Hematopoietic multipotent progenitor cell treated with erythropoietin and hydrocortisone succinate and interleukin-3 and kit ligand, for 6 days (in vitro differentiated cells): Measurements from ENCODE around the gene KDM3A.
A peak's percentile ranks its signal among the peaks of the same experiment; 100 is the strongest.
"Not testable (repeated sequence)": the region's sequence is repeated elsewhere in the genome, so short reads cannot be mapped to it uniquely, and the experiment has no call there.

Source experiments
- DNase-seq: peaks from one replicate; pipeline ENCODE4 v3.0.0-alpha.2; 2015

KDM3A gene

DNA sequence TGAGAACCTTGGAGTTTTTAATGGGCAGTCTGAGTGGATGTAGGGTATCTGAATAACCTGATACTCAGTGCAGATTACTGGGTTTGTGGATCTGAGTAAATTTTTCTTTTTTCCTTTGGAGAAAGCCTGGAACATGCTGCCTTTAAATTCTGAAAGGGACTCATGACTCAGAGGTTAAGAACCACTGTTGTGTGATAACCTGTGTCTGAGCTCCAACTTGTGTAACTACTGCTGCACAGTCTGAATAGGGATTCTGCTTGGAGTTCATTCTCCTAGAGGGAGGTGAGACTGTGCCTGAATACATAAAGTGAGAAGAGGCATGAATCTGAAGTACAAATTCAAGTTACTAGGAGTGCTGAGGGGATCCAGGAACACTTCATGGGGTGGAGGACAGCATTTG lies 36.2 kb downstream of the KDM3A start:
- no peak for DNase-seq

DNA sequence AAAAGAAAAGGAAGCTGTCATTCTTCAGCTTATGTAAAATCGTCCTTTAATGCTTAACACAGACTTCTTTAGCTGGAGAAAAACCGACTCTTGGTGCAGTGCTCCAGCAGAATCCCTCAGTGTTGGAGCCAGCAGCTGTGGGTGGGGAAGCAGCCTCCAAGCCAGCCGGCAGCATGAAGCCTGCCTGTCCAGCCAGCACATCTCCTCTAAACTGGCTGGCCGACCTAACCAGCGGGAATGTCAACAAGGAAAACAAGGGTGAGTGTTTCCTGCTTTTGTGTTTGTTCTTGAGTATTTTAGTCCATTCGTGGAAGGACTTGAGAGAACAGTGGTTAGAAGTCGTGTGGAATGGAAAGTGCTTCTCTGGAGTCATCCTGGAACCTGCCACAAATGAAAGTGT lies 38.9 kb downstream of the KDM3A start:
- DNase-seq: no peak

DNA sequence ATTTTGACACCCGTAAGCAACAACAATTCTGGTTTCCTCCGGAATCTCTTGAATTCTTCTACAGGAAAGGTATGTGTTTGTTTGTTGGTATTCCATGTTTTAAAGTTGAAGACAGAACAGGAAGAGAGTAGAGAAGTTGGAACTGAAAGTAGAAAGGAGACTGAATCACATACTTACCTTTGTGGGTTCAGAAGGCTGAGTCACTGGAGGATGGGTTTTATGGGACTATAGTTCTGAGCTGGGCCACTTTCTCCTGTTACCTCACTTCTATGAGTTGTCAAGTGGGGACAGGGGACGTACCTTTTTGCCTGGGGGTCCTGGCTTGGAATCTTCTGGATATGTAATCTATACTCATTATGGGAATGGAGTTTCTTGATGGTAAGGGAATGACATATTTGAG lies 40.9 kb downstream of the KDM3A start:
- no peak for DNase-seq

DNA sequence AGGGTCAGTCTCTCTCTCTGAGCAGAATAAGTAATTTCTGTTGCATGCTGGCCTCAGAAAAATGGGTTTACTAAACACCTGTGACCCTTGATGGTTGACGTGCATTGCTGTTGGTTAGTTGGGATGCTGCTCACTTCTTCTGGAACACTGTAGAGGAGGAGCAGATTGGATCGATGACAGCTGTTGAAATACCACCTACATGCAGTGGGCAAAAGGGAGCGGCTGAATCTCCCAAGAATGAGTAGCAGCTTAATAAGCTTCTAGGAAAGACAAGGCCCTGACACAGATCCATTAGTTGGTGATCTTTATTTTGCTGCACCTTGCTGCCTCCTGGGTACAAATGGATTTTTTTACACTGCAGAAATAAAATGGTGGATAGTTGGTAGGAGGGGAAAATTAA lies 43.2 kb downstream of the KDM3A start:
- DNase-seq: no peak

DNA sequence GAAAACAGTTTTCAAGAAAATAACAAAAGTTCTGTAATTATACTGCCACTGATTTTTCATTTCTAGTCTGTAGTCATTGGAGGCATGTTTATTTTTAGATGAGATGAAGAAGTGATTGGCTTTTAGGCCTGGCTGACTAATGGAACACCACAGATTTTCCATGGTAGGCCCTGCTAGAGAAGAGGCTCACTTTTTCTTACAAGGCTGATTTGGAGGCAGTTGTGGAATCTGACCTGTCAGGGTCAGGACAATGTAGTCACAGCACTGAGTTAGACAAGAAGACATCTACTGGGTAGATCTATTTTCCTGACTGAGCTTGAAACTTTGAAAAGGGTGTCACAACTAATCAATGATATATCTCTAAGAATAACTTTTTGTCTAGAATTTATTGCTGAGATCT lies 43.9 kb downstream of the KDM3A start:
- DNase-seq: no peak

DNA sequence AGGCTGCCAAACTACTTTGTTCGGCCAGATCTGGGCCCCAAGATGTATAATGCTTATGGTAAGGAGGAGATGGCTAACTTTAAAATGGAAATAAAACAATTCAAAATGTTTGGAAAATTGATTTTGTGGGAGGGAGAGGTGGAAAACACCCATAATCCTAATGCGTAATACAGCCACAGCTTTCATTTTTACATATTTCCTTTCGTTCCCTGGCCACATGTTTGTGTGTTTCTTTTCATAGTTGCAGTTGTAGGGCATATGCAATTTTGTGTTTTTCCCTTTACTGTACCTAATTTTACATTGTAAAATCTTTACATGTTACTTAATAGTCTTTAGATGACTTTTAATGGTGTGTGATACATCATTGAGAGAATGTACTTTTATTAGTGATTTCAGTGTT lies 44.6 kb downstream of the KDM3A start:
- DNase-seq: no peak

DNA sequence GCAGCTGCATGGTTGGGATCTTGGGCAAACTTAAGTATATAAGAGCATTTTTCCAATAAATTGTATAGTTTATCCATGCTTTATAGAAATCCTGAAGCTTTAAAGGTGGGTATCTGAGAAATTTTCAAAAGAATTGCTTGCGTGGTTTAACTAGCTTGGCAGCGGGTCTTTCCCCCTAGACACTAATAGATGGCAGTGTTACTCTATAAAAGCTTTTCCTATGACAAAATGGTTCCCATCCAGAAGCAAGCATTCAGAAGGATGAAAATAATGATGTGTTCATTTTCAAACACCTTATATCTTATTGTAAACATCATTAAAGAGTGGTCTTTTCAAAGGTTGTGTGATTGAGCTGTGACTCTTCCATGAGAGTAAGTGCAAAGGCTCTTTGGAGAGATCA lies 45.9 kb downstream of the KDM3A start:
- DNase-seq: peak; percentile 14

DNA sequence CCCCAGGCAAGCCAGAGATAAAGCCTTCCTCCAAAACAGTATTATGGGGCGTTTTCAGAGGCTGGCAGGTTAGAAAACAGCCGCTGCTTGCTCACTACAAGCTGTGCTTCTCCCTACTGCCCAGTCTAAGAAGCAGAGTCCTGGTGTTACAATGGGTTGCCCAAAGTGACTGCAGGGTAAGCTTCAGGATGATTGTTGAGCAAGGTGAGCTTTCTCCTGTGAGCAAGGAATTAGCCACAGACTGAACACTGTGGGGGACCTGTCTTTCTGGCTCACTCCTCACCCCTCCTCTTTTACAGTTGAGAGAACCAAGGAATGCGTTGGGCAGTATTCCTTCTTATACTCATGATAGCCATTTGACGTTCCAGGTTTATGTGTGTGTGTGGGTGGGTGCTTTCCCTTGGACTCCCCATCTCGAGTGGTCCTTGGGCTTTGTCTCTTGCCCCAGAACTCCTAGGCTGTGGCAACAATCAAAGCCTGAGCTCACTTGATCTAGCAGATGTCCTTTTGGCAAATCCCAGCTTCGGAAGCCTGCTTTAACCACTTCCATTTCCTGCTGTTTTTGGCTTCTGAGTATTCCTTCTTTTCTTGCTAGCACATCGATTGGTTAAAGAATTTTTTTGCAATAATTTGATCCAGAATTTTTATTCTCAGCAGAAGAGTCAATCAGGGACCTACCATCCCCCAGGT lies 47.5 kb downstream of the KDM3A start:
- DNase-seq: no peak

DNA sequence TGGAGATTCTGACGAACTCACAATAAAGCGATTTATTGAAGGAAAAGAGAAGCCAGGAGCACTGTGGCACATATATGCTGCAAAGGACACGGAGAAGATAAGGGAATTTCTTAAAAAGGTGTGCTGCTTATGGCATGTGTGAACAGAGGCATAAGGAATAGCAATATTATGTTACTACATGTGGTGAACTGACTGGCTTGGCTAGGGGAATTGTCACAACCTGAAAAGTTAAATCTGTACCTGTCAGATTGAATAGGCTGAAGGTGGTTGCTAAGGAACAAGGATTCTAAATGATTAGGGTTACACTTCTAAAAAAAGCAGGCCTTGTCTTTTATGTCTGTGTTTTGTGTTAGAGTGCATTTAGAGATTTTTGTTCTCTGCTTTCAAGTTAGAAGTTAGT lies 48.4 kb downstream of the KDM3A start:
- no peak for DNase-seq

DNA sequence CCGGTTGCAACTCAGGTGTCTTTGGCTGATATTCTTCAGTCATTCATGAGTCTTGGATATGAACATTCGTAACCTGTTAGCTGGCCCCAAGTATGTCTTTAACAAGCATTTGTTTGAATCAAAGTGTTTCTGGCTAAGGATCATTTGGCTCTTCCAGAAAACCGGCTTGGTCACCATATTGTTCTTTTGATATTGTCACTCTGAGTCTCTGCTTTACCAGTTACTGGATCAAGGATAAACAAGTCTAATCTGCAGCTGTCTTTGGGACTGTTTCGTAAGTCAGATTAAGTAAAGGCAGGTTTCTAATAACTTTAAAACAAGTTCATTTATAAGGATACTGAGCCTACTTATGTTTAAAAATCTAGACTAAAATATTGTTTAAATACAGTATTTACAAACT lies 49.1 kb downstream of the KDM3A start:
- no peak for DNase-seq

DNA sequence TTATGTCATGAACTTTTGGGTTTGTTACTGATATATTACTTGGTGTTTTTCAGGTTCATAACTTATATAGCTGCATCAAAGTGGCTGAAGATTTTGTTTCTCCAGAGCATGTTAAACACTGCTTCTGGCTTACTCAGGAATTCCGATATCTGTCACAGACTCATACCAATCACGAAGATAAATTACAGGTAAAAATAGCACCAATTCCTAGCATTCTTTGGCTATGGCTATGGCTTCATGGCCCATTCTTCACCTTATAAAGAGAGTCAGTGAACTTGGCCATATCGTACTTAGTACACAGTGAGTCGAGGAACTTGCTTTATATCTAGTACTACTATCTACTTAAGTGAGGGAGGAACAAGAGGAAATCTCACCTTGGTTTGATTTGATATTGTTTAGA lies 49.9 kb downstream of the KDM3A start:
- no peak for DNase-seq

DNA sequence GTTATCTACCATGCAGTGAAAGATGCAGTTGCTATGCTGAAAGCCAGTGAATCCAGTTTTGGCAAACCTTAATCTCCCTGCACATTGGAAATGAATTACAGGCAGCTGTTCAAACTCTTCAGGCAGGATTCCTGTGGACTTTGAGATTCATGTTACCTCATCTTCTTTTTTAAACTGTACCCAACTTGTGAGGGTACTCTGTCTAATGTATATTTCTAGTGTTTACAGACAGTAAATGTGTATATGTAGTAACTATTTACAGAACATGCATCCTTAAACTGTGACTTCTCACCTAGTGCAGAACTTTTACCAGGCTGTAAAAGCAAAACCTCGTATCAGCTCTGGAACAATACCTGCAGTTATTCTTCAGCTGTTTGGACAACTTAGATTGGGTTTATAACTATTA lies 50.9 kb downstream of the KDM3A start:
- no peak for DNase-seq

DNA sequence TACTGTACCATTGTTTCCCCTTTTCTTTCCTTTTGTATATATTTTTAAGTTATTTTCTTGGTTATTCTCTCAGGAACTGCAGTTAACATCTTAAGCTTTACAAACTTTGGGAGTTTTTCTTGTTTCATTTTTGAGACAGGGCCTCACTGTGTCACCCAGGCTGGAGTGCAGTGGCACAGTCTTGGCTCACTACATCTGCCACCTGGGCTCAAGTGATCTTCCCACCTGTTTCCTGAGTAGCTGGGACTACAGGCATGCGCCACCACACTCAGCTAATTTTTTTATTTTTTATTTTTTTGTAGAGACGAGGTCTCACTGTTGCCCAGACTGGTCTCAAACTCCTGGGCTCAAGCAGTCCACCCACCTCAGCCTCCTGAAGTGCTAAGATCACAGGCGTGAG lies 55.2 kb downstream of the KDM3A start:
- not testable (repeated sequence) for DNase-seq

DNA sequence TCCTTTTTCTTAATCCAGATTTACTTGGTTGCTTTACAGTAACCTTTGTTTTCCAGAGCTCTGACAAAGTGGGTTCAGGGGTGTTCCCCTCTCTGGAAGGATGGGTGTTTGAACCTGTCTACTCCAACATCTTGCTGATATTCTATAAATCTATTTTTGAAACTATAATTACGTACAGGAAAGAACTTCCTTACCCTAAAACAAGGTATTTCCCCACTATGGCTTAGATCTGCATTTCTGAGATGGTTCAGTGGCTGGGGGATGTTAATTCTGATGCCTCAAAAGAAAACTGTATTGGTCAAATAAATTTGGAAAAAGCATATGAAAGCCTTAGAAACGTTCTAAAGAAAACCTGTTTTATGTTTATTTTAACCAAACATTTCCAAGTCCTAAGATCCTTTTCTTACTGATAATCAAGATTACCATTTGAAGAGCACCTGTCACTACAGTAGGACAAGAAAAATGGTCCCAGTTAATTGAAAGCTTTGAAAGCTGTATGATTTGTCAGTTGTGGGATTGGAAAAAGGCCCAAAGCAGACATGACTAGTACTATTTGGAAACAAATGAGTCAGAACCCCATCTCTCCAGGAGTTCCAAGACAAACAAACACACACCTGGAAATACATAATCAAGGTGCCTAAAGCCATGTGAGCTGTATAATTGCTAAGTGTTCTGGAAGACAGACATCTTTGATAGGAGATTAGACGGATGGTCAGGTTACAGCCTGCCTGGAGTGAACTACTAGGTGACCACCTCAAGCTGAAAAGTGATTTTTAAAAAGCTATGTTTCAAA lies 57.5 kb downstream of the KDM3A start:
- DNase-seq: no peak

DNA sequence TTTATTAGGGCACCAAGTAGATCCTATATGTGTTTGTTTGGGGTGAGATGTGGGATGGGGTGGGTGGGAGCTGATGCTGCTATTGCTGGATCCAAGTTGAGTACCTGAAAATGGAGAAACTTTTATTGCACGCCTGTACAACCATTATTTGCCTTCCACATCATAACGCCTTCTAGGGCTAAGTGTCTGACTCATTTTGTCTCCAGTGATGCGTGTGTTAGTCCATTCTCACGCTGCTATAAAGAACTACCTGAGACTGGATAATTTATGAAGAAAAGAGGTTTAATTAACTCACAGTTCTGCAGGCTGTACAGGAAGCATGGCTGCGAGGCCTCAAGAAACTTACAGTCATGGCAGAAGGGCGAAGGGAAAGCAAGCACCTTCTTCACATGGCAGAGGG lies 58.2 kb downstream of the KDM3A start:
- no peak for DNase-seq

DNA sequence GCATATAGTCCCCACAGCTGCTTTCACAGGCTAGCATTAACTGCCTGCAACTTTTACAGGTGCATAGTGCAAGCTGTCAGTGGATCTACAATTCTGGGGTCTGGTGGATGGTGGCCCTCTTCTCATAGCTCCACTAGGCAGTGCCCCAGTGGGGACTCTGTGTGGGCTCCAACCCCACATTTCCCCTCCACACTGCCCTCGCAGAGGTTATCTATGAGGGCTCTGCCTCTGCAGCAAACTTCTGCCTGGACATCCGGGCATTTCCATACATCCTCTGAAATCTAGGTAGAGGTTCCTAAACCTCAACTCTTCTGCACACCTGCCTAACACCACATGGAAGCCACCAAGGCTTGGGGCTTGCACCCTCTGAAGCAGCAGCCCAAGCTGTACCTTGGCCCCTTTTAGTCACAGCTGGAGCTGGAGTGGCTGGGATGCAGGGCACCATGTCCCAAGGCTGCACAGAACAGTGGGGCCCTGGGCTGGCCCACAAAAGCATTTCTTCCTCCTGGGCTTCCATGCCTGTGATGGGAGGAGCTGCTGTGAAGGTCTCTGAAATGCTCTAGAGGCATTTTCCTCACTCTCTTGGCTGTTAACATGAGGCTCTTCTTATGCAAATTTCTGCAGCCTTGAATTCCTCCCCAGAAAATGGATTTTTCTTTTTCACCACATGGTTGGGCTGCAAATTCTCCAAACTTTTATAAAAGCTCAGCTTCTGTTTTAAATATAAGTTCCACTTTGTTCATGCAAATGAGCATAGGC lies 59.3 kb downstream of the KDM3A start:
- DNase-seq: peak; percentile 5

DNA sequence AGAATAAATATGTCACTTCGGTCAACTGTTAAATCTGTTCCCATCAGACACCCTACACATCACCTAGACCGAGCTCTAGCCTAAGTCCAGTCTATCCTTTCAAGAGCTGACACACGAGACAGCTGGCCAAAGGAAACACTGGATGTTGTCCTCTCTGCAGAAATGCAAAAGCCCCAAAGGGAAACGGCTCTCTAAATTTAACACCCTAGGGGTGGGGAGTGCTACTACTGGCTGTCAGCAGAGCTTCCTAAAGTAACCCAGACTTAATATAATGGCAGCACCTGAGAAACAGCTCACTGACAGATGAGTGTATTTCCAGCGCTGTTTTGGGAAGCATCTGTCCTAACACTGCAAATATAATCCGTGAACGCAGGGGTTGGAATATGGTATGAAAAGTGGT lies 66.4 kb downstream of the KDM3A start:
- DNase-seq: no peak

DNA sequence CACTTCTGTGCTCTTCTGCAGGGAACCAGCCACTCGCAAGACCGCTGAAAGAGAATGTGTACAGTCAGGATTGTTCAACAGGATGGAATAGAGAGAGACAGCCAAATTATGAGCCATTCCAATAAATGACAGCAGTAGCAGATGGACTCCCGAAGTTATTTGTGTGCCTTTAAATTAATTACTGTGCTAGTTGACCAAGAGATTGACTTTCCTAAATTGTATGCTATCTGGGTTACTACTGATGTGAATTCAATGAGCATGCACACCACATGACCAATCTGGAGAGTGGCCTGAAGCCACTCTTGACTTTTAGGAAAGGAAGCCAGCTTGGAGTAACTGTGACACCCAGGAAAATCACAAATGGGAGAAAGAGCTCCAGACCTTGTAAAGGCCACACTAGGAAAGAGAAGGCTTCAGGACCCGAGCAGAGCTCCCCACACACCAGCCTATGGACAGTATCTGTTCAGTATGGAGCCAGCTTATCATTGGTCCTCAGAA lies 69.3 kb downstream of the KDM3A start:
- DNase-seq: no peak

DNA sequence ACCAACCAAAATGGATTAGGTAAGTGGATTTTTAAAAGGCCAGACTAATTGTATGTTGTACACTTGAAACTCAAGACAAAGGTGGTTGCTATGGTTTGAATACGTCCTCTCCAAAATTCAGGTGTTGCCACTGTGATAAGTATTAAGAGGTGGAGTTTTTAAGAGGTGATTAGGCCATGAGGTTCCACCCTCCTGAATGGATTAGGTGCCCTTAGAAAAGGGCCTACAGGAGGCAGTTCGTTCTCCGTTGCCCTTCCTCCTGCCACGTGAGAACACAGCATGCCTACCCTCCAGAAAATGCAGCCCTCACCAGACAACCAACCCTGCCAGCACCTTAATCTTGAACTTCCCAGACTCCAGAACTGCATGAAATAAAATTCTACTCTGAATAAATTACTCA lies 70.9 kb downstream of the KDM3A start:
- peak; percentile 9 for DNase-seq

DNA sequence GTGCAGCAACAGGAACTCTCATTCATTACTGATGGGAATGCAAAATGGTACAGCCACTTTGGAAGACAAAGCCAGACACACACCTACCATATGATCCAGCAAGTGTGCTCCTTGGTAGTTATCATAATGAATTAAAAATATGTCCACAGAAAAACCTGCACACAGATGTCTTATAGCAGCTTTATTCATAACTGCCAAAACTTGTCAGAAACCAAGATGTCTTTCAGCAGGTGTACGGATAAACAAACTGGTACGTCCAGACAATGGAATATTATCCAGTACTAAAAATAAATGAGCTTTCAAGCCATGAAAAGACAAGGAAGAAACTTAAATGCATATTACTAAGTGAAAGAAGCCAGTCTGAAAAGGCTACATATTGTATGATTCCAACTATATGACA lies 71.7 kb downstream of the KDM3A start:
- DNase-seq: no peak

DNA sequence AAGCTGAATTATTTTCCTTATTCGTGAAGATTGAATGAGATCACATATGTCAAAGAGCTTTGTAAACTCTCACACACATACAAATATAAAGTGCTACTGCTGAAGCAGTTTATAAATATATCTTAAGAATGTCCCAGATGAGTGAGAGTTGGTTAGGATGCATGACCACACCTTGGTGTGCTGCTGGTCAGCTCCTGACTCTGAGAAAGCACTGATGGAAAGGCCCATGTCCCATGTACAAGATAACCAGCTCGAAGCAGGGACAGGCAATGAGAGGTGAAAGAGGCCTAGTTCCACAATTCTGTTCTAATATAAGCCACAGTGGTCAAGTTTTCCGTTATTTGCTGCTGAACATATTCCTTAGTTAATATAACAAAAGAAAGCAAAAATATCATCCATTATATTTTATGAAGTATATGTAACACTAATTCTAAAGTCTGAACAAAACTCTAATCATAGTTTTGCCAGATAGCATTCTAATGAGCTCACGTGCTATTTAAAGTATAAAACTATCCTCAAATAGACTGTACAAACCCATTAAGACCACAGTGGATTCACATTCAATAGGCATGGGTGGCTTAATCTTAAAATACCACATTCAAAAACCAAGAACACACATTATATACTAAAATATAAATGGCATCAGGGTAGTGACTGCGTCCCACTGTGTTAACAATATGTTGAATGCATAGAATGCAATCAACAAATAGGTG lies 72.9 kb downstream of the KDM3A start:
- DNase-seq: no peak

DNA sequence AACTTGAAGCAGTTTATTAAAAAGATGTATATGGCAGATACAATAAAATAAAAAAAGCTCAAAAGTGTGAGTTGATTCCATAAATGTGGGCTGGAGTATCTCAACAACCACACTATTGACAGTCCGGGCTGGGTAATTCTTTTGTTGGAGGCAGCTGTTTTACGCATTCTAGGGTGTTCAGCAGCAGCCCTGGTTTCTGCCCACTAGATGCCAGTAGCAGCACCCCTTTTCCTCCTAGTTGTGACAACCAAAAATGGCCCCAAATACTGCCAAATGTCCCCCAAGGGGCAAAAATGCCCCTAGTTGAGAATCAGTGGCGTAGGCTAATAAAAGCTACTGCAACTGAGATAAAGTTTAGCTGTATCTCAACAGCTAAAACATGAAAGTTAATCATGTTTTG lies 77.3 kb downstream of the KDM3A start:
- peak; percentile 73 for DNase-seq

DNA sequence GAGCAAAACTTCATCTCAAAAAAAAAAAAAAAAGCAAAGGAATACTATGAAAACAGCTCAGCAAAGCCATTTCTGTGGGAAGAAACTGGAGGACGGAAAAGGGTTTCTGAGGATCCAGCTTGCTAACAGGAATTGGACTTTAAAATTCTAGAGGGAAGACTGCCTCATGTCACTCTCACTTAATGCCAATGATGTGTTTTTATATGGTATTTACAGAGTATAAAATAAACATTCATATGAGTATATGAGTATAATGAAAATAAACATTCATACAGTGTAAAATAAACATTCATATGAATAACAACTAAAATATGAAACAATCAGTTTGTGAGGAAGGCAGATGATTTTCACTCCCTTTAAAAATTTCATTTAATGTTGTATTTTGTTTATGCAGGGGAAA lies 78.2 kb downstream of the KDM3A start:
- no peak for DNase-seq
